HK-2 (cell line): ENCODE results near the gene SOWAHA.
"Not testable (repeated sequence)": the region's sequence is repeated elsewhere in the genome, so short reads cannot be mapped to it uniquely, and the experiment has no call there.

Experiments used
- DNase-seq: peaks from one replicate; pipeline ENCODE4 v3.0.0-alpha.2; 2018; ENCODE audit not compliant: unreplicated experiment

The SOWAHA gene

DNA sequence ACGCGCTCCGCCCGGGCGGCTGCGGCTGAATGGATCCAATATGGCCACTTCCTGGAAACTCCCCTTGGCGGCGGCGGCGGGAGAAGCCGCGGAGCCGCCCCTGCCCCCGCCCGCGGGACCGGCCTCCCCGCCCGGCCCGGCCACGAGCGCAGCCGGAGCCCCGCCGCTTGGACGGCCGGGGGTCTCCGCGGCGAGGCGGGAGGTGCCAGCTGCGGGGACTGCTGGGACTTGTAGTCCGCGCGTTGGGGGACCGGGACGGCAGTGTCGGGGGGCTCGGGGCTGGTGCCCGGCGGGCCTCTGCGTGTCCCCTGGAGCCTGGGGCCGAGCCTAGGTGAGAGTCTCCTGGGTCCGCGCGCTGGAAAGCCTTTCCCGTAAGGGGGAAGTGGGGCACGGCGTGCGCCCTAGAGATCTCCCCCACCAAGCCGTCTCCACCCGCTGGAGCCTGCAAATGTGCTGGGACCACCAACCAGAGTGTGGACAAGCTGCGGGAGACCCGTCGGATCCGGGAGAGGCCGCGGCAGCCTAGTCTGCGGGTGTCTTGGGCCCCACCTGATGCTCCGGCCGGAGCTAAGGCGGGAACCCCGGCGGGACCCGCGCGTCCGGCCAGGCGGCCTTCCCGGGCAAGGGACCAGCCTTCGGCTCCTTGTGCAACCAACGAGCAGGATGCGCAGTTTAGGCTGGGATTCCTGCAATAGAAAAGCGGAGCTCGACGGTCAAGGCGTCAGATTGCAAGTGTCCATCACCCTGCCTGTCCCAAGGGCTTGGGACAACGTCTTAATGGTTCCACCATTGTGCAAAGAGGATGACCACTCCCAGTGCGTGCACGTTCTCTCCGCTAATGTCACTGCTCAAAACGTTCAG is 35.7 kb upstream of the SOWAHA start, which contains the start of gene SEPTIN8:
SEPTIN8 (minus strand) TSS at position 31 of the 861 bp plus-strand sequence. CDS start 102 bp downstream, outside the sequence.
- peak; percentile 45 for DNase-seq

DNA sequence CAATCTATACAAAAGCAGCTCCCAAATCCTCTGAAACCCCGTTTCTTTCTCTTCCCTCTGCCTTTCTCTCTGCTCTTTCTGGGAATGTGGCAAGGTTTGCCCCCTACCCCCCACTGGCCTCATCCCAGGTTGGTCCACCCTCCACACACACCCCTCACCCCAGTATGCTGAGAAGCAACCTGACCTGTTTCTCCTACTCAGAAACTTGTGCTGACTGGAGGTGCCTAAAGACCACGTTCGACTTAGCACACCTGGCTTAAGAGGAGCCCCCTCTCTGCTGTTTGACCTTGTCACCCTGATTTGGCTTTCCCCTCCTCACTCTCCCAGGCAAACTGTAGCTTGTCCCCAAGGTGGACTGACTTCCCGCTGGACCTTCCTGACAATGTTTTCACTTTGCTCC is 35.0 kb upstream of the SOWAHA start:
- DNase-seq, result no peak

DNA sequence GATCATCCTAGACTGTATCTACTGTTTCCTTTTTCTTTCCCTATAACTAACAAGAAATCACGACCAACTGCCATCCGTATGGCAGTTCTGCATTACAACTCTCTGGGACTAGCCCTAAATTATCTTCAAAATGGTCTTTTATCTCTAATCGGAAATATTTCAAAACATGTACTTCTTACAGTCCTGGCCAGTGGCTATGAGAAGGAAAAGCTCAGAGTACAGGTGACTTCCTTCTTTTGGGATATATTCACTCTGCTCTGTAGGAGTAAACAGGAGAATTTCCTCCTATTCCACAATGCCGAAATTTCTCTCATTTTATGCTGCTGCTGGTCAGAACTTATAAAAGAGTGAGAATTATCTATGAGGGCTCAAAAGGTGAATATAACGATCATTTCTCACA is 34.2 kb upstream of the SOWAHA start:
- no peak for DNase-seq

DNA sequence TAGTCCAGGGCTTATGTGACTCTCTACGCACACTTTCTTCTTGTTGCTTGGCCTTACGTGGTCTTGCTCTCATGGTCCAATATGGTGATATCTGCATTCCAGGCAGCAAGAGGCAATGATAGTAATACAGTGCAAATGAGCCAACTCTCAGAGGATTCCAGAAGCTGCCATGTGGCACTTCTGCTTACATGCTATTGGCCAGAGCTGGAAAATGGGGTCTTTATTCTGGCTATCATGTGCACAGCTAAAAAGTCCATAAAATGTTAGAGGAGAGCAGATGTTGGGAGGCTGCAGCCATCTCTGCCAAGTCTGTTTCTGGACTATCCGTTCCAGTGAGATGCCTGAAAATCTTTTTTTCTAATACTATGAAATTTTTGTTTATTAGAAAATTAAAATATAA is 33.1 kb upstream of the SOWAHA start:
- no peak for DNase-seq

DNA sequence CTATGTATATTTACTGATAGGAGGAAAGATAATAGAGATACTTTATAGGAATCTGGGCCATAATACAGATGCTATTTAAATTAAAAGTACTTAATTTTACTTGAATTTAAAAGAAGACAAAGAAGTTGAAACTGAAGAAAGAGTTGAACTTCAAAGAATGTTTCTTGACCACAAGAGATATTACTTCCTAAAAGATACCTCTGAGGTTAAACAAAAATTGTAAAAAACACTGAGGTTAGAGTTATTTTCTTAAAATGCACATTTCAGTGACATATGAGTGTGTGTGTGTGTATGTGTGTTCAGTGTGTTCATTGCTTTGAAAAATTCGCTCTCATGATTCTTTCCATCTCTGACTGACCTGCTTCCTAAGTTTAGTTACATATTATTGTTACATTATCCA is 32.5 kb upstream of the SOWAHA start:
- DNase-seq, result no peak

DNA sequence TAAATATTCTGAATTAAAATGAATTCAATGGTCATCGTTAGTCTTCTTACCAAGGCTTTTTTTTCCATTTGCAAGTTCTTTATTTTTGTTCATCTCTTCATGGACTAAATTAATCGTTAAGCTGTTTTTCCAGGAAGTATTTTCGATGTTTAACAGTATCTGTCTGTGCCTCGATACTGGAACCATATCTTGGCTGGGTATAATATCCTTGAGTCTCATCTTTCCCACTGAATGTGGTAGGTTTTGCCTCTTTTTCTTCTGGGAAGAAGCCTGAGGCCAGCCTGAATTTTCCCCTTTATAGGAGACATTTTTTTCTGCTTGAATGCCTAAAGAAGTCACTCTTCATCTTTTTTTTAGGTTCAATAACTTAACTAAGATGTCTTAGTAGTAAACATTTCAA is 32.1 kb upstream of the SOWAHA start:
- DNase-seq, result no peak

DNA sequence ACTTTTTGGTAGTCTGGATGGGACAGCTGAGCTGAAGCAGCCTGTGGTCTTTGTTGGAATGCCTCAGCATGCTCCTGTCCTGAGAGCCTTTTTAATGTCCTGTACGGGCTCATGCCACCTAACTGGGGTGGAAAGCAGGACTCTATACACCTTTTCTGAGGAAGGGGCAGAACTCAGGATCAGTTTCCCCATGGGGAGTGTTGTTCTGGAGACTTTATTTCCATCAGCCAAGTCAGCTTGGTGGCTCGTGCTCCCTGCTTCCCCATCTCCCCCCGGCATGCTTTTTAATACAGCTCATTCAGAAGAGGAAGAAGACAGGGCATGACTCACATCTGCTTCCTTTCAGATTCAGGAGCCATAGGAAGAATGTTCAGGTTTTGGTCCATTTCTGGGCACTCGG is 31.0 kb upstream of the SOWAHA start:
- DNase-seq, result no peak

DNA sequence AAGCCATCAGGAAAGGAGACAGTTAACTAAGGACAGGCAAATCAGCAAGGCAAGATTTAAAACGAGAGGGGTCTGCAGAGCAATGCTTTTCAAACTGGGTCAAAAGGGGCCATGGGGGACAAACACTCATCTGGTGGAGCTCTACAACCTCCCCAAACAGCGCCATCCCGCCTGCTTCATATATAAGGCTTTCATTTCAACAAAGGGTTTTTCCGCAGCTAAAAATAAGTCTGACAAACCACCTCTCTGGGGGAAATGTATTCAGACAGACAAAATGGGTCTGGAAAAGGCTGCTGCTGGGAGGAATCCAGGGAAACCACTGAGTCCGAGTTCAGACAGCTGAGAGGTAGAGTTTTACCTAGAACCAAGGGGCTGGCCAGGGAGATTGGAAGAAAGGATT is 27.7 kb upstream of the SOWAHA start:
- no peak for DNase-seq

DNA sequence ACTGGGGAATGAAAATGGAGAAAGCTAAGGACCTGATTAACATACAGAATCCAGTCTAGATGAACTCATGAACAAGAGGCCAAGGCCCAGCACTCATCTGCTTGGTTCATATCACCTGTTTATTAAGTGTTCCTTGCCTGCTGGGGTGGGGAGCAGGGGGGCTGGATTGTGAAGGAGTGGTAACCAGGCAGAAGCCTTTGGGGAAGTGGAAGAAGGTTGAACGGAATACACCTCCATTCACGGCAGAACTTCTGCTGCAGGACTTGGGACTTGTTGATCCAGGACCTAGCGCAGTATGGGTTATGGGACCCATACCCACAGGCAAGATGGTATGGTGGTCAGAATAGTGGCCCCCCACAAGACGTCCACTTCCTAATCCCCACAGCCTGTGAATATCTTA is 27.2 kb upstream of the SOWAHA start:
- DNase-seq, result no peak

DNA sequence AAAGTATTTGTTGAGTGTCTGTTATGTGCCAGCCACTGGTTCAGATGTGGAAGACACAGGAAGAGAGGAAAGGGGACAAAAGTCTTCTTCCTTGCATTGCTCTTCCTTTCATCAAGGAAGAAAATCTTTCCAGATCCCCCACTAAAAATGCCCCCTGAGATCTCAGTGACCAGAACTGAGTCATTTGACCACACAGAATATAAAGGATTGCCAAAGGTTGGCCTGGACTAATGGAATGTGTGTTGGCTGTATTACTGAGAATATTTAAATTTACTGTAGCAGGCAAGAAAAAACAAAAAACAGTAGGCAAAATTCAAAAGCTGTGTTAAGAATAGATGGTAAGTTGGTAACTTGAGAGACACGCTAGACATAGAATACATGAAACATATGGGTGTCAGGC is 26.0 kb upstream of the SOWAHA start:
- no peak for DNase-seq

DNA sequence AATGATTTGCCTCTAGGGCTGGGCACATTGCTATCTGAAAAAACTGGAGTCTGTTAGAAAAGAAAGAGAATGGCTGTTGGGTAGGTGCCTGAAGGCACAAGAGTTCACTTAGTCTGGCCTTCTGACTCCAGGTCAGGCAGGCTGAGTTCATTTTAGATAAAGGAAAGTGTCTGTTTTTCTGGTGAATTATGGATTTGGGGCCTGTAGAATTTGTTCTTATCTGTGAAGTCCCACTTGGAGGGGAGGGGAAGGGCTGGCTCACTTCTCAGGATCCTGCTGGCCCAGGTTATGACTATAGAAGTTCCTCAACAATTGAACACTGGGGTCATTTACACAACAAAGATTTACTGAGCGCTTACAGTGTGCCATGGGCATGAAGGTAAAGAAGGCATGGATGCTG is 24.6 kb upstream of the SOWAHA start:
- DNase-seq, result no peak

DNA sequence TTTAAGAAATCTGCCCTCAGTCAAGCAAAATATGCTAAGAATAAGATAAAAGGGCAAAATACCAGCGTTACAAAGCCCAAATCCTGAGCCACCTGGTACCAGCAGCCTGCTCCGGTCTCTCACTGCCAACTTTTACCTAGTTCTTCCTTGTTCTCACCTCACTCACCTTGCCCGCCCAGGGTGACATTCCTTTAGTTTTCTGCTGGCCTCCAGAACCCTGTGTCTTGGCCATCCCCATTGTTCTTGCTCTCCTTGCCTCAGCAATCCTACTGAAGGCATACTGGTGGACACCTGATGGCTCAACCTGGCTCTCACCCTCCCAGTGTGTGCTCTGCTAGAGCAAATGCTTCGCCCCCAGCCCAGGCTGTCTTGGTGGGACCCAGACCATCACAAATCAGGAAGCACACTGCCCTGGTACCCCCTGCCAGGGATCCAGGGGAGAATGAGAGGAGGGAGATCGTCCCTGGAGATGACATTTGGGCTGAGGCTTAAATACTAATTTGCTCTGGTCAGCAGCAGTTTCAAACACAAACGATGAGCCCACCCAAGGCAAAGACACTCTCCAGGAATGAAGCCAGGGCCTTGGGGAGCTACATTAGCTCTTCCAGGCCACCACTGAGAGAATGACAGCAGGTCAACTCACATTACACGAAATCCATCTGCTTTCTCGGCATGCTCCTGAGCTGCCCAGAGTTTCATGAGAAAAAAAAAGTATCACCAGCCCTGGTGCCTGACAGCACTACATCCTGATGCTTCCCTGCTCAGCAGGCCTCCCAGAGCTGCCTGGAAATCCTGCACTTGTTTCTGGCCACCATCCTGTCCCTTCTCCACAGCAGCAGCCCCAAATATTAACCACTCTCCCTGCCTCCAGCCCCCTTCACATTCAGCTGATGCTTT is 23.9 kb upstream of the SOWAHA start:
- DNase-seq, result no peak

DNA sequence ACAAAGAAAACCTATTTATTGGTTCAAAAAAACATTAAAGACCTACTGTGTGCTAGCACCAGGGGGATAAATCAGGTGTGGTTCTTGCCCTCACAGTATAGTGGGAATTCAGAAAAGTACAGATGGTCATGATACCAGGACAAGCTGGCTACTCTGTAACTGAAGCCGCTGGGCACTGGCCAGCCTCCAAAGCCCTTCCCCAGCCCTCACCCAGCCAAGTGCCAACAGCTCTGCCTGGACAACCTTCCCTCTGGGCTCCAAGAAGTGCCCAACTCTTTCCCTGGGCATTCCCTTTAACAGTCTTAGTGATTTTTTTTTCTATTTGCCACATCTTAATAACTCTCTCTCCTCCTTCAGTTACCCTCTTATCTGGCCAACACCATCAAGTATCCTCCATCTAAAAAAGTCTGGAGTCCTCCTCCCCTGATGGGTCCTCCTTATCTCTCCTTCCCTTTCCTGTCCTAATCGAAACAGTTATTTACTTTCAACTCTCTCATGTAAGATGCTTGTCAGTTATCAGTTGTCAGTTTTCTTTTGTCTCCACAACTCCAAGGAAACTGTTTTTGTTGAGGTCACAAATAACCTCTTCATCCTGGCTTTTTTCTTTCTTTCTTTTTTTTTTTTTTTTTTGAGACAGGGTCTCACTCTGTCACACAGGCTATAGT is 22.8 kb upstream of the SOWAHA start:
- no peak for DNase-seq

DNA sequence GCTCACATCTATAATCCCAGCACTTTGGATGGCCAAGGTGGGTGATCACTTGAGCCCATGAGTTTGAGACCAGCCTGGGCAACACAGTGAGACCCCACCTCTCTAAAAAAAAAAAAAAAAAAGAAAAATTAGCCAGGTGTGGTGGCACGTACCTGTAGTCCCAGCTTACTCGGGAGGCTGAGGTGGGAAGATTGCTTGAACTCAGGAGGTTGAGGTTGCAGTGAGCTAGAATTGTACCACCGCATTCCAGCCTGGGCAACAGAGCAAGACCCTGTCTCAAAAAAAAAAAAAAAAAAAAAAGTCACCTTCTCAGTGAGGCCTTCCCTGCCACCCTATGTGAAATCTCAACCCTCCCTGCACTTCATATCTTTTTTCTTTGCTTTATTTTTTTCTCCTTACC is 22.1 kb upstream of the SOWAHA start:
- DNase-seq, result no peak

DNA sequence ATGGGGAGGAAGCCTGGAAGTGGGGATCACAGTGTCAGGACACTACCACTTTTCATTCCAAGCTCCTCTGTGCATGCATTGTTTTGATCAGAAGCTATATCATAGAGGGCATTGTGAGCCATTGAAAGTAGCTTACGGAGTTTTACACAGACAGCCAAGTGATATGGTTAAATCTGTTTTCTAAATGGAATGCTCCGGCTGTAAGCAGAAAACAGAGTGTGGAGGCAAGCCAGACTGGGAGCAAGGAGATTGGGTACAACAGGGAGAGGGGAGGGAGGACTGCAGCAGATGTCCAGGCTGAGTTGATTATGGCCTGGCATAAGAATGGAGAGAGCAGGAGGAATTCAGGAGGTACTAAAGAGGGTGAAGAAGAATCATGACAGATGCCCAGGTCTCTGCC is 15.5 kb upstream of the SOWAHA start:
- DNase-seq, result no peak

DNA sequence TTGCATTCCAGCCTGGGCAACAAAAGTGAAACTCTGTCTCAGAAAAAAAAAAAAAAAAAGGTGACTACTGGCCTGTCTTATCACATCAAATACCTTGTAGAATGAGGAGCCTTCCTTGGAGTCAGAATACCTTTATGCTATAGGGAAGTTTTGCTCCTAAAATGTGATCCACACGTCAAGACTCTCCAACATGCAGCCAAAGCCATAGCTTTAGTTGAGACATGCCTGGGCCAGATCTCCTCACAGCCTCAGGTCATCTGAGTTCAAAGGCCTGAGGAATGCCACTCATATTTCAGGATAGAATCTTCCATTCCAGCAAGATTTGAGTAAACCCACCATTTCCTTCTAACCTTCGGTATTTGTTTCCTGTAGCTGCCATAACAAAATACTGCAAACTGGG is 13.7 kb upstream of the SOWAHA start:
- DNase-seq, result no peak

DNA sequence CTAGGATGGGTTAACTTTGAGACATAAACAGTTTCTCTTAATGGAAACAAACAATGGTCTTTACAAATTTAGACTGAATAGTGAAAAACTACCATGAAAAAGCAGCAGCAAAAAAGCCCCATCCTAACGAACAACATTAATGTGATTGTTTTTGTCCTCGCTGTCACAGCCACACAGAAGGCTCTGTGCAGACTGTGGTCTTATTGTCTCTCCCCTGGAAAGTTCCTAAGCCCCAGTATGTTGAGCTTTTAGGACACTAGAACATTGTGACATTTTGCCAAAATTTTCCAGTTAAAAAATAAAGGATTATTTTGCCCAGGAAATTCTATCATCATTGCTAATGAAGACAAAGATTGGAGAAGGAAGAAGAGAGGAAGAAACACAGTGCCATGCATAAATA is 12.6 kb upstream of the SOWAHA start:
- DNase-seq, result no peak

DNA sequence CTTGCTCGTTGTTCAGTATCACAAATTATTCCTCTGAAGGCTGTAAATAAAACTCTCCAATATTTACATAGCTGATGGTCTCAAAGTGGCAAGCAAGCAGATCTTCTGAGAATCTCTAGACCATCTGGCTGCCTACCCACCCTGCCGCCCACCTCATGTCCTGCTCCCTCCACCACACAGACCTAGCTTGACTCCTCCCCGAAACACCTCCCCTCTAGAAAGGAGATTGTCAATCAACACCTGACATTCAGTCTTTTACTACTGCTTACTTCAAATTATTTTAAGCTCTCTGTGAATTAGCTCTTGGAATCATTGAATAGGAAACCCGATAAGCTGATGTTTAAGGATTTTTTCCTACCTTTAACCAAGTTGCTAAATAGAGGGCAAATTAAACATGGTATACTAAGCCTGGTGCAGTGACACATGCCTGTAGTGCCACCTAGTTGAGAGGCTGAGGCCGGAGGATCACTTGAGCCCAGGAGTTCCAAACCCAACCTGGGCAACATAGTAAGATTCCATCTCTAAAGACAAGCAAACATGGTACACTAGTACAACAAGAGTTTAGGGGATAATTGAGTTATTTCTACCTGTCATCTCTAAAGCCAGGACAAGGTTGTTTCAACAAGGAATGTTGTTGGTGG is 10.9 kb upstream of the SOWAHA start:
- DNase-seq, result no peak

DNA sequence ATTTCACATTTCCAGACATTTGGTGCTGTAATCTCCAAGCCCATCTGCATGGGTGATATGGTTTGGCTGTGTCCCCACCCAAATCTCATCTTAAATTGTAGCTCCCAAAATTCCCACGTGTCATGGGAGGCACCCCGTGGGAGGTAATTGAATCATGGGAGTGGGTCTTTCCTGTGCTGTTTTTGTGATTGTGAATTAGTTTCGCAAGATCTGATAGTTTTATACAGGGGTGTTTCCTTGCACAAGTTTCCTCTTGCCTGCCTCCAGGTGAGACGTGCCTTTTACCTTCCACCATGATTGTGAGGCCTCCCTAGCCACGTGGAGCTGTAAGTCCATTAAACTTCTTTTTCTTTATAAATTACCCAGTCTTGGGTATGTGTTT is 10.4 kb upstream of the SOWAHA start:
- DNase-seq, result not testable (repeated sequence)

DNA sequence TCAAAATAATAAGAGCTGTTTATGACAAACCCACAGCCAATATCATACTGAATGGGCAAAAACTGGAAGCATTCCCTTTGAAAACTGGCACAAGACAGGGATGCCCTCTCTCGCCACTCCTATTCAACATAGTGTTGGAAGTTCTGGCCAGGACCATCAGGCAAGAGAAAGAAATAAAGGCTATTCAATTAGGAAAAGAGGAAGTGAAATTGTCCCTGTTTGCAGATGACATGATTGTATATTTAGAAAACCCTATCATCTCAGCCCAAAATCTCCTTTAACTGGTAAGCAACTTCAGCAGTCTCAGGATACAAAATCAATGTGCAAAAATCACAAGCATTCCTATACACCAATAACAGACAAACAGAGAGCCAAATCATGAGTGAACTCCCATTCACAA is 8.9 kb upstream of the SOWAHA start:
- not testable (repeated sequence) for DNase-seq

DNA sequence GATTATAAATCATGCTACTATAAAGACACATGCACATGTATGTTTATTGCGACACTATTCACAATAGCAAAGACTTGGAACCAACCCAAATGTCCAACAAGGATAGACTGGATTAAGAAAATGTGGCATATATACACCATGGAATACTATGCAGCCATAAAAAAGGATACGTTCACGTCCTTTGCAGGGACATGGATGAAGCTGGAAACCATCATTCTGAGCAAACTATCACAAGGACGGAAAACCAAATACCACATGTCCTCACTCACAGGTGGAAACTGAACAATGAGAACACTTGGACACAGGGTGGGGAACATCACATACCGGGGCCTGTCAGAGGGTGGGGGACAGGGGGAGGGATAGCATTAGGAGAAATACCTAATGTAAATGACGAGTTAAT is 7.2 kb upstream of the SOWAHA start:
- not testable (repeated sequence) for DNase-seq

DNA sequence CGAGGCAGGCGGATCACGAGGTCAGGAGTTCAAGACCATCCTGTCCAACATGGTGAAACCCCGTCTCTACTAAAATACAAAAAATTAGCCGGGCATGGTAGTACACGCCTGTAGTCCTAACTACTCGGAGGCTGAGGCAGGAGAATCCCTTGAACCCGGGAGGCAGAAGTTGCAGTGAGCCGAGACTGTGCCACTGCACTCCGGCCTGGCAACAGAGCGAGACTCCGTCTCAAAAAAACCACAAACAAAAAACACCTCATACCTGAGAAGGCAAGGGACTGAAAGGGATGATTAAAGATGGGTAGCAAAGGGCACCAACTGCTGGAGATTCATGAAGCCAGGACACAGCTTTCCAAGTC is 6.3 kb upstream of the SOWAHA start:
- not testable (repeated sequence) for DNase-seq
